Right atrium auricular region (tissue), 2 donors: ENCODE data around the gene AMACR. TPM values are rescaled to one million over a fixed set of nuclear protein-coding genes. Genes with fewer than 3 reads are reported as not detected.

Experiments
- DNase-seq: peaks from one replicate; pipeline ENCODE4 v3.0.0-alpha.2; 2019; ENCODE audit warnings: low spot score
- H3K27ac ChIP-seq, 2 donors: fragments of 200-600 bp; sonication (generic); 1 replicate in 1 of 2; 2 replicates in 1 of 2; pipeline ENCODE4 v1.5.1; 2016 to 2019
- H3K27me3 ChIP-seq, 2 donors: fragments of 200-600 bp; sonication (generic); one replicate each; pipeline versions ENCODE4 v1.5.1 to v1.6.0; 2017 to 2019
- H3K36me3 ChIP-seq: fragments of 200-600 bp; sonication (generic); one replicate; pipeline ENCODE4 v1.5.1; 2016
- H3K4me1 ChIP-seq, 2 donors: fragments of 200-600 bp; sonication (generic); one replicate each; pipeline versions ENCODE4 v1.5.1 to v1.6.0; 2017 to 2019
- H3K4me3 ChIP-seq, 2 donors: fragments of 200-600 bp; sonication (generic); 1 replicate in 1 of 2; 2 replicates in 1 of 2; pipeline ENCODE4 v1.5.1; 2017 to 2019; ENCODE audit warnings: mild to moderate bottlenecking in 1 of 2, moderate library complexity in 1 of 2
- H3K9me3 ChIP-seq, 2 donors: fragments of 200-600 bp; sonication (generic); one replicate each; pipeline ENCODE4 v1.5.1; 2019
- CTCF ChIP-seq, 2 donors: fragments of 200-600 bp; sonication (generic); IDR thresholded peaks; one replicate each; pipeline ENCODE4 v1.5.1; 2019; ENCODE audit warnings: antibody characterized with exemption in 2 of 2
- total RNA-seq, 2 donors: library from RNA; depleted of rRNA; stranded (reverse); fragments of >200 nt; gene quantifications; one replicate each; pipeline ENCODE4 v1.1.0, GENCODE V29; 2016

The AMACR gene
- total RNA-seq, 2 donors from 2014 or later = 4.1 to 12.6 TPM

GRCh38 chr5:34053571-34054399, 45.9 kb upstream of the AMACR start:
- Histone ChIP-seq H3K9me3 (no peaks in the 10 kb centered on the region), H3K27me3 (no peaks in the 10 kb centered on the region), H3K4me3 (no peak overlapping the region), H3K4me1 (peaks cover 0 to 15% of the 10 kb centered on the region in 2 donors), H3K36me3 (no peaks in the 10 kb centered on the region), H3K27ac (peak overlapping the region; percentile 37 to 78)
- no peak for TF ChIP-seq CTCF (IDR thresholded peaks at IDR 0.05)
- DNase-seq = no peak

DNA sequence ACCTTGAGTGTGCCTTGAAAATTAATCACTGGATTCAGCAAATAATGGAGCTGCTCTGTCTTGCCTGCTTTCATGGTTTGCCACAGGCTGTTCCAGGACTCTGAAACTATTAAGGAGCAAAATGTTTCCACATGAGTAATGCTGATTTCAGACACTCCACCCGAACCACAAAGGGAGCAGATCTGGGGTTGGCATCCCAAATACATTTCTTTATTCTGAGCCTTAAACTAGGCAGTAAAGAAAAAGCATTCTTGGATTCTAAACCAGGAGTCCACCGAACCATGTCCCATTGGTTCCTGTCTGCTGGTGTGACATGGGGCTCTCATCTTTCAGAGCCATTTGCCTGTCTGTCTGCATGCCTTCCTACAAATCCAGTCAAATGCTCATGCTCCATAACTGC, 45.3 kb upstream of the AMACR start:
- TF ChIP-seq CTCF (IDR thresholded peaks at IDR 0.05) = no peak
- Histone ChIP-seq H3K36me3 (no peaks in the 10 kb centered on the region), H3K9me3 (no peaks in the 10 kb centered on the region), H3K27ac (peak overlapping the region; percentile 37 to 78), H3K4me1 (peaks cover 0 to 15% of the 10 kb centered on the region in 2 donors), H3K4me3 (no peak overlapping the region), H3K27me3 (no peaks in the 10 kb centered on the region)
- no peak for DNase-seq

DNA sequence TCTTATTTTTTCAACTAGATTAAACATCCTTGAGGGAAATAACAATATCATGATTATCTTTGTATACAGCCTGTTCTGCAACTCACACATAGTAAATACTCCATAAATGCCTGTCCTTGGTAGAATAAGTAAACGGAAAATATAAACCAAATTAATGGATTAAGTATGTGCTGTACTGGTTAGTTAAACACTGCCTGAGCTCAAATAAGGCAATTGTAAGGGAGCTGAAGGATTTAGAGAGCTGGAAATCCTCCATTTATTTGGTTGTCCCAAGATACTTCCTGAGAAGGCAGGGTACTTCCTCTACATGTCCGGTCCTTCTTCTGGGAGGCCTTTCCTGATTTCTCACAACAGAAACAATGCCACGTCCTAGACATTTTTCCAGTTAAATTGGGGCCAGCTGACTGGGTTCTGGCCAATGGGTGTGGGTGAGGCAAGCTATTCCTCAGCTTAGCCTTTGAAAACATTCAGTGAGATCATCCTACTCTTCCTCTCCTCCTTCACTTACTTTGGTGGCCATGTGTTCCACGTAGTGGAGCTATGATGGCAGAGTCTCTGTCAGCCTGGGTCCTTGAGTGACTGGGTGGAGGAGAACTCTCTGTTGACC, 43.6 kb upstream of the AMACR start:
- Histone ChIP-seq H3K4me3 (no peak overlapping the region), H3K27me3 (no peaks in the 10 kb centered on the region), H3K36me3 (no peaks in the 10 kb centered on the region), H3K9me3 (no peaks in the 10 kb centered on the region), H3K27ac (no peak overlapping the region), H3K4me1 (peaks cover 0 to 15% of the 10 kb centered on the region in 2 donors)
- DNase-seq = no peak
- TF ChIP-seq CTCF (IDR thresholded peaks at IDR 0.05) = no peak

DNA sequence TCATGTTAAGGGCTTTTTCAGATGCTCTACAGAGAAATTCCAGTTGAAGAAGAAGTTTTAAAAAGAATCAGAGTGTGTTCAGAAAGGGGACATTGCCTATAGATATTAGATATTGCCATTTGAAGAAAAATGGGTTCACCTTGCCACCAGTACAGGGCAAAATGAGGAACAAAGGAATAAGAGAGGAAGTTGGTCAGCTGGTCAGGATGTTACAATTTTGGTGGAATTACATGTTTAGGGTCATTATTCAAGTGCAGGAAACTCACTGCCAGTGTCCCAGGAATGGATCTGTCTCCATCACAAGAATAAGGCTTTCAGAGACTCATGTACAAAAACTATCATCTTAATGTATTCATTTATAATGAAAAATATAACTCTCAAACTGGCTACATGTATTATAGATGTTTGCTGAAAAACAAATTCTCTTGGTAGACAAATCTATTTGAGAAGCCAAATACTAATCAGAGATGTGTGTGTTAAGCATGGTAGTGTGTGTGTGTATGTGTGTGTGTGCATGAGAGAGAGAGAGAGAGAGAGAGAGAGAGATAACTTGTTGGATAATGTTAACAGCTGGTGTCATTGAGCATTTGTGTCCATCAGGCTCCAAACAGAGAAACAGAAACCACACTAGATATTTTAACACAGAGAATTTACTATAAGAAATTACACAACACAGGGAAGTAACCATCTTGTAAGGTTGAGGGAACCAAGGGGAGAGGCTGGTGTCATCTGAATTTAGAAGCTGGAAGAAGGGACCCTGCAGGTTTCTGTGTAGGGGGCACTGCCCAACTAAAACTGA, 40.1 kb upstream of the AMACR start:
- TF ChIP-seq CTCF (IDR thresholded peaks at IDR 0.05) = no peak
- Histone ChIP-seq H3K36me3 (no peaks in the 10 kb centered on the region), H3K4me3 (no peak overlapping the region), H3K9me3 (no peaks in the 10 kb centered on the region), H3K27me3 (no peaks in the 10 kb centered on the region), H3K27ac (no peak overlapping the region), H3K4me1 (peaks cover 0 to 29% of the 10 kb centered on the region in 2 donors)
- DNase-seq = no peak

- Histone ChIP-seq H3K36me3 (no peaks in the 10 kb centered on the region), H3K4me1 (peaks cover 0 to 30% of the 10 kb centered on the region in 2 donors), H3K9me3 (no peaks in the 10 kb centered on the region), H3K4me3 (no peak overlapping the region), H3K27ac (no peak overlapping the region), H3K27me3 (no peaks in the 10 kb centered on the region)
- TF ChIP-seq CTCF (IDR thresholded peaks at IDR 0.05) = no peak
- no peak for DNase-seq
Observed at GRCh38 chr5:34047143-34047542, 39.3 kb upstream of the AMACR start.
